C4-2B (cell line): ENCODE data around the gene SERTAD1.

ENCODE experiments used
- H3K27ac ChIP-seq: fragments of 450-650 bp; 2 replicates; pipeline ENCODE4 v1.5.1; 2017
- CTCF ChIP-seq: fragments of 450-650 bp; conservative IDR thresholded peaks from 2 replicates; pipeline ENCODE4 v1.5.1; 2017; ENCODE audit warnings: mild to moderate bottlenecking
- ZFX ChIP-seq: fragments of 450-650 bp; IDR thresholded peaks from 2 replicates; pipeline ENCODE4 v1.6.1; 2017

SERTAD1 gene

GRCh38 chr19:40419780-40420179 lies 6.0 kb downstream of the SERTAD1 start:
- no peak overlapping the region for H3K27ac ChIP-seq
- no peak for TF ChIP-seq ZFX
- no peak for TF ChIP-seq CTCF

- TF ChIP-seq ZFX (no peak), CTCF (no peak)
- no peak overlapping the region for H3K27ac ChIP-seq
These were observed 6.7 kb downstream of the SERTAD1 start for GRCh38 chr19:40419066-40419612.

GRCh38 chr19:40418040-40418439 lies 7.8 kb downstream of the SERTAD1 start:
- H3K27ac ChIP-seq = no peak overlapping the region
- TF ChIP-seq CTCF = no peak
- no peak for TF ChIP-seq ZFX

- no peak overlapping the region for H3K27ac ChIP-seq
- no peak for TF ChIP-seq CTCF
These were observed 8.2 kb downstream of the SERTAD1 start for GRCh38 chr19:40417643-40417981.

- H3K27ac ChIP-seq = no peak overlapping the region
- TF ChIP-seq ZFX = no peak
- TF ChIP-seq CTCF = no peak
These were observed 8.7 kb downstream of the SERTAD1 start for GRCh38 chr19:40416918-40417642.

- TF ChIP-seq ZFX (no peak), CTCF (no peak)
- no peak overlapping the region for H3K27ac ChIP-seq
These were observed 10.0 kb downstream of the SERTAD1 start for GRCh38 chr19:40415768-40416167.

- H3K27ac ChIP-seq = no peak overlapping the region
- TF ChIP-seq ZFX = no peak
- no peak for TF ChIP-seq CTCF
These were observed 11.0 kb downstream of the SERTAD1 start for GRCh38 chr19:40414542-40415535.
